Tibial artery (tissue), 4 donors: Measurements from ENCODE around the gene FARP1.

ENCODE experiments used
- DNase-seq, 2 donors: peaks; one replicate each; pipeline ENCODE4 v3.0.0-alpha.2; 2019
- H3K27ac ChIP-seq, 2 donors: fragments of 200-600 bp; sonication (generic) in 1 of 2; 1 replicate in 1 of 2; 2 replicates in 1 of 2; pipeline ENCODE4 v1.5.1; 2018 to 2019; ENCODE audit warnings: mild to moderate bottlenecking in 1 of 2
- H3K27me3 ChIP-seq, 2 donors: fragments of 200-600 bp; sonication (generic) in 1 of 2; one replicate each; pipeline versions ENCODE4 v1.5.1 to v1.6.0; 2016 to 2019
- H3K36me3 ChIP-seq, 3 donors: fragments of 200-600 bp; sonication (generic) in 2 of 3; one replicate each; pipeline ENCODE4 v1.5.1; 2016 to 2019; ENCODE audit warnings: mild to moderate bottlenecking in 2 of 3
- H3K4me1 ChIP-seq, 4 donors: fragments of 200-600 bp; sonication (generic) in 2 of 4; 1 replicate in 3 of 4; 2 replicates in 1 of 4; pipeline ENCODE4 v1.5.1; 2016 to 2019
- H3K4me3 ChIP-seq, 2 donors: fragments of 200-600 bp; sonication (generic) in 1 of 2; 1 replicate in 1 of 2; 2 replicates in 1 of 2; pipeline ENCODE4 v1.5.1; 2018 to 2019; ENCODE audit warnings: mild to moderate bottlenecking in 2 of 2
- H3K9me3 ChIP-seq, 3 donors: fragments of 200-600 bp; sonication (generic) in 1 of 3; one replicate each; pipeline ENCODE4 v1.5.1; 2016 to 2019
- CTCF ChIP-seq, 2 experiments: fragments of 200-600 bp in 1 of 2; fragments of 450-650 bp in 1 of 2; IDR thresholded peaks; one replicate each; pipeline ENCODE4 v1.5.1; 2017 to 2019; ENCODE audit warnings: antibody characterized with exemption in 2 of 2, mild to moderate bottlenecking in 1 of 2, moderate library complexity in 1 of 2
- intact Hi-C: fragments of 100-400 bp; cut with DNase I; formaldehyde crosslinking; loops from one replicate; pipeline ENCODE4 v1.15.0; 2023; ENCODE audit warnings: low total_unique reads

The FARP1 gene

GRCh38 chr13:98311200-98311548, 168.3 kb downstream of the FARP1 start:
- intact Hi-C loops: no loop called here
- peaks cover 0 to 12% (median 0%) of the 10 kb centered on the region in 4 donors for H3K4me1 ChIP-seq
- H3K4me3 ChIP-seq: no peak overlapping the region

GRCh38 chr13:98312606-98313005, 169.7 kb downstream of the FARP1 start:
- H3K9me3 ChIP-seq: no peaks in the 10 kb centered on the region
- H3K4me3 ChIP-seq: no peak overlapping the region
- H3K36me3 ChIP-seq: no peaks in the 10 kb centered on the region
- no peaks in the 10 kb centered on the region for H3K27me3 ChIP-seq
- H3K27ac ChIP-seq: no peak overlapping the region
- no peak for DNase-seq
- intact Hi-C loops: no loop called here
- no peak for TF ChIP-seq CTCF (IDR thresholded peaks at IDR 0.05)
- peaks cover 0 to 10% (median 0%) of the 10 kb centered on the region in 4 donors for H3K4me1 ChIP-seq

More at GRCh38 chr13:98311200-98311548, 168.3 kb downstream of the FARP1 start:
- Histone ChIP-seq H3K9me3 (no peaks in the 10 kb centered on the region), H3K36me3 (no peaks in the 10 kb centered on the region), H3K27ac (no peak overlapping the region), H3K27me3 (no peaks in the 10 kb centered on the region)
- TF ChIP-seq CTCF (IDR thresholded peaks at IDR 0.05): no peak
- DNase-seq: no peak

- TF ChIP-seq CTCF (IDR thresholded peaks at IDR 0.05): no peak
- intact Hi-C loops: no loop called here
- Histone ChIP-seq H3K9me3 (no peaks in the 10 kb centered on the region), H3K4me1 (peaks cover 0 to 3% (median 0%) of the 10 kb centered on the region in 4 donors), H3K36me3 (no peaks in the 10 kb centered on the region), H3K27ac (no peak overlapping the region), H3K27me3 (no peaks in the 10 kb centered on the region), H3K4me3 (no peak overlapping the region)
- DNase-seq: no peak
Observed at GRCh38 chr13:98313023-98313921, 170.4 kb downstream of the FARP1 start.

GRCh38 chr13:98313922-98314292, 171.0 kb downstream of the FARP1 start:
- Histone ChIP-seq H3K36me3 (no peaks in the 10 kb centered on the region), H3K9me3 (no peaks in the 10 kb centered on the region), H3K27ac (no peak overlapping the region), H3K27me3 (no peaks in the 10 kb centered on the region), H3K4me3 (no peak overlapping the region), H3K4me1 (no peaks in the 10 kb centered on the region)
- intact Hi-C loops: loop anchor here (2.0 kb wide), 1 partner anchor 75 kb away; no protein-coding TSS in a partner anchor
- no peak for TF ChIP-seq CTCF (IDR thresholded peaks at IDR 0.05)
- no peak for DNase-seq

GRCh38 chr13:98315466-98315865, 172.6 kb downstream of the FARP1 start:
- intact Hi-C loops: loop anchor here (2.0 kb wide), 1 partner anchor 77 kb away; no protein-coding TSS in a partner anchor
- no peaks in the 10 kb centered on the region for H3K9me3 ChIP-seq
- no peaks in the 10 kb centered on the region for H3K4me1 ChIP-seq
- H3K4me3 ChIP-seq: no peak overlapping the region
- no peaks in the 10 kb centered on the region for H3K27me3 ChIP-seq
- TF ChIP-seq CTCF (IDR thresholded peaks at IDR 0.05): no peak
- no peaks in the 10 kb centered on the region for H3K36me3 ChIP-seq
- DNase-seq: no peak
- H3K27ac ChIP-seq: no peak overlapping the region
